GM23248 (cell line): Measurements from ENCODE around the gene TSPAN1. TPM values are rescaled to one million over a fixed set of nuclear protein-coding genes. Genes with fewer than 3 reads are reported as not detected.

Experiments
- DNase-seq: peaks from one replicate; pipeline ENCODE4 v3.0.0-alpha.2; 2015
- H2AFZ ChIP-seq: fragments of 200-600 bp; sonication (generic); 2 replicates; pipeline ENCODE4 v1.6.1; 2016; ENCODE audit warnings: antibody characterized with exemption
- H3F3A ChIP-seq: fragments of 200-600 bp; sonication (generic); 2 replicates; pipeline ENCODE4 v1.6.1; 2016; ENCODE audit warnings: mild to moderate bottlenecking, antibody characterized with exemption, mixed run types; ENCODE audit not compliant: insufficient read depth
- H3K27ac ChIP-seq: fragments of 200-600 bp; sonication (generic); 2 replicates; pipeline ENCODE4 v1.5.1; 2016; ENCODE audit warnings: mild to moderate bottlenecking
- H3K27me3 ChIP-seq: fragments of 200-600 bp; sonication (generic); replicated peaks from 2 replicates; pipeline ENCODE4 v1.6.1; 2016; ENCODE audit warnings: mild to moderate bottlenecking; ENCODE audit not compliant: insufficient read depth
- H3K36me3 ChIP-seq: fragments of 200-600 bp; sonication (generic); 2 replicates; pipeline ENCODE4 v1.6.1; 2016; ENCODE audit warnings: low read depth, mild to moderate bottlenecking
- H3K4me1 ChIP-seq: fragments of 200-600 bp; sonication (generic); 2 replicates; pipeline ENCODE4 v1.6.1; 2016; ENCODE audit warnings: mild to moderate bottlenecking; ENCODE audit not compliant: insufficient read depth
- H3K4me2 ChIP-seq: fragments of 200-600 bp; sonication (generic); one replicate; pipeline ENCODE4 v1.6.1; 2016; ENCODE audit warnings: mild to moderate bottlenecking; ENCODE audit not compliant: unreplicated experiment
- H3K4me3 ChIP-seq: fragments of 200-600 bp; sonication (generic); 2 replicates; pipeline ENCODE4 v1.5.1; 2016; ENCODE audit warnings: mild to moderate bottlenecking
- H3K79me2 ChIP-seq: fragments of 200-600 bp; sonication (generic); 2 replicates; pipeline ENCODE4 v1.6.1; 2016; ENCODE audit warnings: mild to moderate bottlenecking; ENCODE audit not compliant: insufficient read depth
- H3K9ac ChIP-seq: fragments of 200-600 bp; sonication (generic); 2 replicates; pipeline ENCODE4 v1.6.1; 2016; ENCODE audit warnings: mild to moderate bottlenecking
- H3K9me2 ChIP-seq: fragments of 200-600 bp; sonication (generic); 2 replicates; pipeline ENCODE4 v1.6.1; 2016; ENCODE audit warnings: mixed run types, mild to moderate bottlenecking, moderate library complexity; ENCODE audit not compliant: insufficient read depth
- H3K9me3 ChIP-seq: fragments of 200-600 bp; sonication (generic); one replicate; pipeline ENCODE4 v1.6.1; 2017; ENCODE audit warnings: low read depth
- H4K20me1 ChIP-seq: fragments of 200-600 bp; sonication (generic); 2 replicates; pipeline ENCODE4 v1.6.0; 2016; ENCODE audit not compliant: insufficient read depth
- EZH2 ChIP-seq: fragments of 200-600 bp; sonication (generic); IDR thresholded peaks from 2 replicates; pipeline ENCODE4 v1.6.1; 2018; ENCODE audit warnings: antibody characterized with exemption, mild to moderate bottlenecking; ENCODE audit not compliant: insufficient read depth, poor library complexity, severe bottlenecking
- EZH2phosphoT487 ChIP-seq: fragments of 200-600 bp; sonication (generic); IDR thresholded peaks from 2 replicates; pipeline ENCODE4 v1.6.1; 2018; ENCODE audit warnings: antibody characterized with exemption, moderate library complexity, mild to moderate bottlenecking, low read depth; ENCODE audit not compliant: insufficient read depth
- WGBS, 2 experiments: methylation state at CpG; one replicate each; pipeline ENCODE4 v1.1.6; 2015 to 2017; ENCODE audit warnings: low lambda C conversion rate in 2 of 2, low coverage in 1 of 2; ENCODE audit errors: missing lambda C conversion rate in 2 of 2; 5-methylcytosine and 5-hydroxymethylcytosine counted together
- in situ Hi-C: fragments of 300-500 bp; cut with MboI; formaldehyde crosslinking; loops from 2 replicates; pipeline ENCODE4 v1.15.0; 2020
- polyA plus RNA-seq: library from polyadenylated mRNA; unstranded; fragments of >200 nt; fragmentation: Nextera tagmentation; extraction: Ambion mirVana; gene quantifications from 2 replicates; pipeline ENCODE4 v1.2.1, GENCODE V29; 2016
- total RNA-seq: library from RNA; depleted of rRNA; stranded (reverse); fragments of >200 nt; shearing (Covaris generic); gene quantifications from 2 replicates; pipeline ENCODE4 v1.2.3, GENCODE V29; 2014

TSPAN1 gene
- total and polyA plus RNA-seq, 2 experiments from 2014 or later, result 0.70 TPM; not detected in 1

GRCh38 chr1:46131093-46131492 is 43.8 kb upstream of the TSPAN1 start:
- Histone ChIP-seq H3K27me3 (0 out of 2 replicates have a peak, but pooled peaks cover 4% of the 10 kb centered on the region), H3F3A (peaks cover 11% of the 10 kb centered on the region; the same call in 1 of the 2 replicates), H3K9me2 (no peaks in the 10 kb centered on the region), H3K9ac (peak overlapping the region; percentile 56; the same call in 1 of the 2 replicates), H3K27ac (no peak overlapping the region), H3K4me3 (peak overlapping the region; percentile 77), H3K4me1 (peaks cover 13% of the 10 kb centered on the region; the same call in 1 of the 2 replicates), H3K79me2 (no peaks in the 10 kb centered on the region), H2AFZ (peak overlapping the region; percentile 87), H3K36me3 (no peaks in the 10 kb centered on the region), H3K9me3 (no peaks in the 10 kb centered on the region), H4K20me1 (no peaks in the 10 kb centered on the region), H3K4me2 (peak overlapping the region; percentile 87)
- peak; percentile 24 for DNase-seq
- in situ Hi-C loops, result no loop called here
- TF ChIP-seq EZH2 (no peak), EZH2phosphoT487 (no peak)
- 5 to 6% methylated on average over 10 of the region's 10 CpGs for WGBS, 2 experiments

- Histone ChIP-seq H3K4me1 (peaks cover 13% of the 10 kb centered on the region; the same call in 1 of the 2 replicates), H3K27me3 (0 out of 2 replicates have a peak, but pooled peaks cover 4% of the 10 kb centered on the region), H3K4me3 (peak overlapping the region; percentile 77), H3K79me2 (no peaks in the 10 kb centered on the region), H4K20me1 (no peaks in the 10 kb centered on the region), H3K27ac (peak overlapping the region; percentile 95), H3F3A (peaks cover 11% of the 10 kb centered on the region; the same call in 1 of the 2 replicates), H3K9me2 (no peaks in the 10 kb centered on the region), H3K36me3 (no peaks in the 10 kb centered on the region), H3K9me3 (no peaks in the 10 kb centered on the region), H2AFZ (peak overlapping the region; percentile 87), H3K4me2 (peak overlapping the region; percentile 87), H3K9ac (peak overlapping the region; percentile 88)
- TF ChIP-seq EZH2 (no peak), EZH2phosphoT487 (no peak)
- WGBS, 2 experiments, result 6 to 7% methylated on average over 36 to 38 of the region's 38 CpGs
- peak; percentile 57 for DNase-seq
- in situ Hi-C loops, result no loop called here
Observed at GRCh38 chr1:46131712-46132528, 43.0 kb upstream of the TSPAN1 start.

- no peak for TF ChIP-seq EZH2
- TF ChIP-seq EZH2phosphoT487, result no peak
- Histone ChIP-seq H3K27ac (peak within 1 kb of the TSS; percentile 95), H3F3A (peaks cover 11% of the 10 kb centered on the region; the same call in 1 of the 2 replicates), H3K36me3 (no peaks in the 10 kb centered on the region), H3K79me2 (no peaks in the 10 kb centered on the region), H3K9ac (peak within 1 kb of the TSS; percentile 88), H3K27me3 (0 out of 2 replicates have a peak, but pooled peaks cover 4% of the 10 kb centered on the region), H3K4me1 (peaks cover 13% of the 10 kb centered on the region; the same call in 1 of the 2 replicates), H3K4me3 (peak within 1 kb of the TSS; percentile 77), H4K20me1 (no peaks in the 10 kb centered on the region), H3K4me2 (peak within 1 kb of the TSS; percentile 87), H2AFZ (peak within 1 kb of the TSS; percentile 87), H3K9me2 (no peaks in the 10 kb centered on the region), H3K9me3 (no peaks in the 10 kb centered on the region)
- in situ Hi-C loops, result no loop called here
- 1% methylated on average over 45 to 49 of the region's 55 CpGs for WGBS, 2 experiments
- peak; percentile 100 for DNase-seq
Observed at GRCh38 chr1:46132529-46133180, 42.2 kb upstream of the TSPAN1 start, which contains the start of gene PIK3R3. Gene PIK3R3, minus strand, starts transcription at chr1:46132629. Its CDS starts 677 bp downstream, at chr1:46131952.

GRCh38 chr1:46133181-46133658 is 41.7 kb upstream of the TSPAN1 start:
- in situ Hi-C loops, result no loop called here
- H3K9me3 ChIP-seq, result no peaks in the 10 kb centered on the region
- peak overlapping the region; percentile 77 for H3K4me3 ChIP-seq
- peak overlapping the region; percentile 87 for H2AFZ ChIP-seq
- H3K36me3 ChIP-seq, result no peaks in the 10 kb centered on the region
- TF ChIP-seq EZH2 (no peak), EZH2phosphoT487 (no peak)
- peaks cover 11% of the 10 kb centered on the region; the same call in 1 of the 2 replicates for H3F3A ChIP-seq
- H3K9ac ChIP-seq, result peak overlapping the region; percentile 88
- H3K27me3 ChIP-seq, result 0 out of 2 replicates have a peak, but pooled peaks cover 4% of the 10 kb centered on the region
- WGBS, 2 experiments, result 0 to 1% methylated on average over 16 to 22 of the region's 22 CpGs
- H3K79me2 ChIP-seq, result no peaks in the 10 kb centered on the region
- H3K4me1 ChIP-seq, result peaks cover 13% of the 10 kb centered on the region; the same call in 1 of the 2 replicates
- DNase-seq, result no peak
- no peaks in the 10 kb centered on the region for H4K20me1 ChIP-seq
- peak overlapping the region; percentile 82 for H3K4me2 ChIP-seq
- no peaks in the 10 kb centered on the region for H3K9me2 ChIP-seq
- H3K27ac ChIP-seq, result peak overlapping the region; percentile 95
